ENCODE data around the gene KCNJ18. TPM values are rescaled to one million over a fixed set of nuclear protein-coding genes. Genes with fewer than 3 reads are reported as not detected.
"Not testable (repeated sequence)": the region's sequence is repeated elsewhere in the genome, so short reads cannot be mapped to it uniquely, and the experiment has no call there.

KCNJ18 gene
- total and polyA plus RNA-seq, 2 of the 13 experiments (the other 11 are each of a cell fraction or from before 2014, with no cell fraction given) = not detected

- H3K9ac ChIP-seq (ENCODE audit: insufficient read depth, low read depth, low read length); H3K4me2 ChIP-seq (ENCODE audit: low read depth, low read length); H3K36me3 ChIP-seq (replicated peaks in 1 of 2; ENCODE audit: control insufficient read depth in 1 of 2, insufficient read depth in 2 of 2, low read length in 2 of 2); H3K27me3 ChIP-seq (ENCODE audit: control insufficient read depth in 1 of 2, insufficient read depth in 2 of 2, low read length in 2 of 2); POLR2A ChIA-PET; intact Hi-C loops (cut with micrococcal nuclease; ENCODE audit: unreplicated experiment); DNase-seq (ENCODE audit: low spot score); CTCF ChIA-PET (ENCODE audit: low intra/inter-chr PET ratio, low total read pairs); H3K9me3 ChIP-seq (ENCODE audit: low read length); H3K27ac ChIP-seq (ENCODE audit: extremely low read length, insufficient read depth, low read length); BruUV-seq (replicated peaks); H2AFZ ChIP-seq (ENCODE audit: low read length); H3K4me3 ChIP-seq (replicated peaks in 1 of 3; ENCODE audit: insufficient read depth in 1 of 3, low read depth in 2 of 3, low read length in 3 of 3); H3K79me2 ChIP-seq (ENCODE audit: insufficient read depth, low read length); FAIRE-seq; H4K20me1 ChIP-seq (ENCODE audit: insufficient read depth, low read length); in situ Hi-C loops (cut with HindIII; ENCODE audit: extremely low pct_ligation_motif_present, low pct_unique_long_range_greater_than_20kb); H3K4me1 ChIP-seq (ENCODE audit: insufficient read depth, low read length): not testable (repeated sequence)
- peak; percentile 79 for ATAC-seq
- WGBS (ENCODE audit: low lambda C conversion rate) = 4% methylated on average over 4 of the region's 6 CpGs
Measured at GRCh38 chr17:21724216-21725006, 32.1 kb downstream of the KCNJ18 start.

- ATAC-seq = not testable (repeated sequence)
Measured at GRCh38 chr17:21731076-21731475, 38.8 kb downstream of the KCNJ18 start.

GRCh38 chr17:21733931-21734330, 41.6 kb downstream of the KCNJ18 start:
- H3K9me3 ChIP-seq (ENCODE audit: low read length); in situ Hi-C loops (cut with HindIII; ENCODE audit: extremely low pct_ligation_motif_present, low pct_unique_long_range_greater_than_20kb); FAIRE-seq; H4K20me1 ChIP-seq (ENCODE audit: insufficient read depth, low read length); POLR2A ChIA-PET; CTCF ChIA-PET (ENCODE audit: low intra/inter-chr PET ratio, low total read pairs); H3K4me3 ChIP-seq (replicated peaks in 1 of 3; ENCODE audit: insufficient read depth in 1 of 3, low read depth in 2 of 3, low read length in 3 of 3); H3K4me1 ChIP-seq (ENCODE audit: insufficient read depth, low read length); intact Hi-C loops (cut with micrococcal nuclease; ENCODE audit: unreplicated experiment); H3K79me2 ChIP-seq (ENCODE audit: insufficient read depth, low read length); ATAC-seq; H2AFZ ChIP-seq (ENCODE audit: low read length); BruUV-seq (replicated peaks); DNase-seq (ENCODE audit: low spot score); H3K27ac ChIP-seq (ENCODE audit: extremely low read length, insufficient read depth, low read length); H3K36me3 ChIP-seq (replicated peaks in 1 of 2; ENCODE audit: control insufficient read depth in 1 of 2, insufficient read depth in 2 of 2, low read length in 2 of 2); H3K4me2 ChIP-seq (ENCODE audit: low read depth, low read length); H3K27me3 ChIP-seq (ENCODE audit: control insufficient read depth in 1 of 2, insufficient read depth in 2 of 2, low read length in 2 of 2); H3K9ac ChIP-seq (ENCODE audit: insufficient read depth, low read depth, low read length): not testable (repeated sequence)
- 0% methylated on average over 3 of the region's 3 CpGs for WGBS (ENCODE audit: low lambda C conversion rate)

More at GRCh38 chr17:21731076-21731475, 38.8 kb downstream of the KCNJ18 start:
- H2AFZ ChIP-seq (ENCODE audit: low read length); POLR2A ChIA-PET; H3K27ac ChIP-seq (ENCODE audit: extremely low read length, insufficient read depth, low read length); BruUV-seq (replicated peaks); H3K4me2 ChIP-seq (ENCODE audit: low read depth, low read length); CTCF ChIA-PET (ENCODE audit: low intra/inter-chr PET ratio, low total read pairs); H3K27me3 ChIP-seq (ENCODE audit: control insufficient read depth in 1 of 2, insufficient read depth in 2 of 2, low read length in 2 of 2); FAIRE-seq; H3K4me3 ChIP-seq (replicated peaks in 1 of 3; ENCODE audit: insufficient read depth in 1 of 3, low read depth in 2 of 3, low read length in 3 of 3); H3K9me3 ChIP-seq (ENCODE audit: low read length); H3K79me2 ChIP-seq (ENCODE audit: insufficient read depth, low read length); H3K4me1 ChIP-seq (ENCODE audit: insufficient read depth, low read length); H4K20me1 ChIP-seq (ENCODE audit: insufficient read depth, low read length); DNase-seq (ENCODE audit: low spot score); H3K9ac ChIP-seq (ENCODE audit: insufficient read depth, low read depth, low read length); H3K36me3 ChIP-seq (replicated peaks in 1 of 2; ENCODE audit: control insufficient read depth in 1 of 2, insufficient read depth in 2 of 2, low read length in 2 of 2); intact Hi-C loops (cut with micrococcal nuclease; ENCODE audit: unreplicated experiment); in situ Hi-C loops (cut with HindIII; ENCODE audit: extremely low pct_ligation_motif_present, low pct_unique_long_range_greater_than_20kb): not testable (repeated sequence)
- 11% methylated on average over 5 of the region's 5 CpGs for WGBS (ENCODE audit: low lambda C conversion rate)

DNA sequence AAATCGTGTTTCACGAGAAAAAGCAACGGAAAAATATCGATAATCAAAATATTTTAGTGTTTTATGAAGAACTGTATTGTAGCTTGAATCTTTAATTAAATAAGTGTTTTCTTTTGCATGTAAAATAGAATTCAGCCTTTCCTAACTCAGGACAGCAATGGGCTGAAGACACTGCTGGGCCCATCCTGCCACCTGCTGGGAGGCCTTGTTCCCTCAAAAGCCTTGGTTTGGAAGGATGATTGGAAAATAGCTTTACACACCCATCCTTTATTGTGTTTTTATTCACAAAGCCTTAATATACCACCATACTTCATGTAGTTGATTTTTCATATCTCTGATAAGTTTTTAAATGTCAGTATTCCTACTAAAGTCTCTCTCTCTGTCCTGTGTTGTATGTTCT, 43.5 kb downstream of the KCNJ18 start:
- H3K4me3 ChIP-seq (replicated peaks in 1 of 3; ENCODE audit: insufficient read depth in 1 of 3, low read depth in 2 of 3, low read length in 3 of 3); H3K36me3 ChIP-seq (replicated peaks in 1 of 2; ENCODE audit: control insufficient read depth in 1 of 2, insufficient read depth in 2 of 2, low read length in 2 of 2); CTCF ChIA-PET (ENCODE audit: low intra/inter-chr PET ratio, low total read pairs); DNase-seq (ENCODE audit: low spot score); H3K9ac ChIP-seq (ENCODE audit: insufficient read depth, low read depth, low read length); H3K27me3 ChIP-seq (ENCODE audit: control insufficient read depth in 1 of 2, insufficient read depth in 2 of 2, low read length in 2 of 2); H2AFZ ChIP-seq (ENCODE audit: low read length); H4K20me1 ChIP-seq (ENCODE audit: insufficient read depth, low read length); FAIRE-seq; POLR2A ChIA-PET; intact Hi-C loops (cut with micrococcal nuclease; ENCODE audit: unreplicated experiment); in situ Hi-C loops (cut with HindIII; ENCODE audit: extremely low pct_ligation_motif_present, low pct_unique_long_range_greater_than_20kb); H3K4me1 ChIP-seq (ENCODE audit: insufficient read depth, low read length); H3K27ac ChIP-seq (ENCODE audit: extremely low read length, insufficient read depth, low read length); H3K9me3 ChIP-seq (ENCODE audit: low read length); H3K4me2 ChIP-seq (ENCODE audit: low read depth, low read length); H3K79me2 ChIP-seq (ENCODE audit: insufficient read depth, low read length); BruUV-seq (replicated peaks): not testable (repeated sequence)
- WGBS (ENCODE audit: low lambda C conversion rate) = 0% methylated on average over 4 of the region's 4 CpGs
- peak; percentile 63 for ATAC-seq

Data from HepG2 (cell line).